MCF 10A (cell line): ENCODE data around the gene TMEM143. TPM values are rescaled to one million over a fixed set of nuclear protein-coding genes. Genes with fewer than 3 reads are reported as not detected.

Experiments used
- BruUV-seq: library from RNA; stranded (reverse); fragments of 400-500 nt; replicated peaks from 2 replicates; lab custom pipeline; 2021; lab: Mats Ljungman, UMichigan
- CTCF ChIA-PET: fragments of 300-600 bp; sonication (Branson Sonifier 250); formaldehyde crosslinking; extraction: SDS; loops from one replicate; lab custom pipeline; 2021; ENCODE audit warnings: antibody characterized with exemption, inconsistent platforms; lab: Yijun Ruan, JAX
- POLR2A ChIA-PET: fragments of 300-600, 350-650 bp; sonication (Branson Sonifier 250); formaldehyde crosslinking; extraction: SDS; loops from one replicate; lab custom pipeline; 2020; ENCODE audit warnings: antibody characterized with exemption, inconsistent platforms; lab: Yijun Ruan, JAX
- DNase-seq: peaks from one replicate; pipeline ENCODE4 v3.0.0-alpha.2; 2018; ENCODE audit not compliant: unreplicated experiment
- H3K27ac Mint-ChIP-seq: one replicate; pipeline ENCODE4 v1.8.0; 2022; ENCODE audit warnings: mild to moderate bottlenecking, low read depth, mixed read lengths; ENCODE audit not compliant: unreplicated experiment
- H3K27me3 Mint-ChIP-seq: one replicate; pipeline ENCODE4 v1.8.0; 2022; ENCODE audit warnings: mixed read lengths; ENCODE audit not compliant: insufficient read depth, unreplicated experiment
- H3K36me3 Mint-ChIP-seq: one replicate; pipeline ENCODE4 v1.8.0; 2022; ENCODE audit warnings: mild to moderate bottlenecking, moderate library complexity, mixed read lengths; ENCODE audit not compliant: insufficient read depth, unreplicated experiment
- H3K4me1 Mint-ChIP-seq: one replicate; pipeline ENCODE4 v1.8.0; 2022; ENCODE audit warnings: mixed read lengths; ENCODE audit not compliant: insufficient read depth, unreplicated experiment
- H3K4me3 Mint-ChIP-seq: one replicate; pipeline ENCODE4 v1.8.0; 2022; ENCODE audit warnings: mild to moderate bottlenecking, moderate library complexity, mixed read lengths; ENCODE audit not compliant: unreplicated experiment
- H3K9me3 Mint-ChIP-seq: one replicate; pipeline ENCODE4 v1.8.0; 2022; ENCODE audit warnings: mixed read lengths; ENCODE audit not compliant: unreplicated experiment
- CTCF ChIP-seq: fragments of 200-600 bp; IDR thresholded peaks from one replicate; pipeline ENCODE4 v1.8.0; 2022; ENCODE audit warnings: antibody characterized with exemption, mild to moderate bottlenecking; ENCODE audit not compliant: unreplicated experiment
- intact Hi-C: fragments of 100-400 bp; cut with micrococcal nuclease; formaldehyde crosslinking; loops from 2 replicates; pipeline ENCODE4 v1.14.1; 2022
- total RNA-seq: library from RNA; stranded (reverse); gene quantifications from 2 replicates; pipeline ENCODE4 v1.2.3, GENCODE V29; 2022

The TMEM143 gene
- total RNA-seq, 1 experiment from 2014 or later, result 6.0 TPM

DNA sequence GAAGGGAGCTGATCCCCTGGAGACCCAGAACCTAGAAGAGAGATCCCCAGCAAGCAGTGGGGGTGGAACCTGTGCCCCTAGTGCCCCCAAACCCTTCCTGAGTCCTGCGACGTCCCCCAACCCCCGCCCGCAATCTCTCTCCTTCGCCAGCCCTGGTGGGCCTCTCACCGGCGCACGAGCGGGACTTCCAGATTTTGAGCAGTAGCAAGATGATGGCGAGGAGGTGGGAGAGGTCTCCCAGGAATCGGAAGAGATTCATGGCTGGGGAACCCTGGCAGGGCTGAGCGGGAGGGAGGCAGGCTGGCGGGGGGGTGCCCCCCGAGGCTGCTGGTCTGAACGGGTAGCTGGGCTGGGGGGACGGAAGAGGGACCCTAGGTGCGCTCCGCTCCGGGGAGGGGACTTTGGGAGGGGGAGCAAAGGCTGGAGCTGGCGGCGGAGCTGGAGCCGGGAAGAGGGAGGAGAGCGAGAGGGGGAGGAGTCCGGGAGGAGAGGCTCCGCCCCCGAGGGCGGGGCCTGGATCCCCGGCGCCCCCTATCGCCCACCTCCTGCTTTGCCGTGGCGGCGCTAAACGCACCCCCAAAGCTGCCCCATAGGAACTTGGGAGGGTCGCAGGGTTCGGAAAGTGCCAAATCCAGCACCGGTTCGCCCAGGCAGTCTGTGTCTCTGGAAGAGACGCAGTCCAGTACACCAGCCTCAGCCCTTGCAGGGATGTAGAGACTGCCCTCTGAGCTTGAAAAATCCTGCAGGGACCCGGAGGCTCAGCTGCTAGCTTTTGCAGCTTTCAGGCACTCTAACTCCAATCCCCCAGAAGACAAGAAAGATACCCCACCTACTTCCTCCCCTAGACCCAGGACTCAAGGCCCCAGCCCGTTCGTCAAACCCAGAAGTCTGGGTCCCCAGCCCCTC, 27.6 kb upstream of the TMEM143 start, which contains the start of gene KDELR1:
TSS of gene KDELR1 (minus strand) at position 452 of the 906 bp plus-strand sequence. CDS start at position 259, 193 bp downstream.
- intact Hi-C loops, result loop anchor here (5.0 kb wide), 2 partner anchors 59 to 96 kb away; no protein-coding TSS in a partner anchor
- H3K27me3 Mint-ChIP-seq, result peaks cover 22% of the 10 kb centered on the region
- H3K36me3 Mint-ChIP-seq, result peaks cover 32% of the 10 kb centered on the region
- TF ChIP-seq CTCF, result peak; percentile 89
- no peaks in the 10 kb centered on the region for H3K9me3 Mint-ChIP-seq
- H3K27ac Mint-ChIP-seq, result peak within 1 kb of the TSS; percentile 90
- ChIA-PET POLR2A (interaction anchor here (0.6 to 2.3 kb wide), 21 partner anchors 10 to 1376 kb away, joined by 3 to 21 read pairs (median 3); partner anchors contain the start of genes AP2A1, GRWD1, RPL18 and SPHK2), CTCF (interaction anchor here (0.6 to 1.9 kb wide), 33 partner anchors 10 to 752 kb away, joined by 3 to 10 read pairs (median 4); no protein-coding TSS in a partner anchor)
- peaks cover 25% of the 10 kb centered on the region for H3K4me1 Mint-ChIP-seq
- peak within 1 kb of the TSS; percentile 82 for H3K4me3 Mint-ChIP-seq
- peak; percentile 76 for DNase-seq
- TSS peak; percentile 68 for BruUV-seq

- Mint-ChIP-seq H3K36me3 (peaks cover 42% of the 10 kb centered on the region), H3K4me1 (peaks cover 16% of the 10 kb centered on the region), H3K27me3 (peaks cover 19% of the 10 kb centered on the region), H3K27ac (peak overlapping the region; percentile 90), H3K4me3 (peak overlapping the region; percentile 82), H3K9me3 (no peaks in the 10 kb centered on the region)
- POLR2A ChIA-PET, result interaction anchor here (0.6 to 2.3 kb wide), 16 partner anchors 9 to 234 kb away, joined by 3 to 21 read pairs (median 4); partner anchors contain the start of genes GRWD1, SYNGR4 and TMEM143
- intact Hi-C loops, result loop anchor here (1.0 to 5.0 kb wide), 4 partner anchors 55 to 194 kb away; partner anchors contain the start of gene GRWD1
- TF ChIP-seq CTCF, result peak; percentile 75
- no TSS peak for BruUV-seq
- CTCF ChIA-PET, result interaction anchor here (0.6 to 1.9 kb wide), 23 partner anchors 9 to 539 kb away, joined by 3 to 10 read pairs (median 5); no protein-coding TSS in a partner anchor
- peak; percentile 53 for DNase-seq
These were observed 26.7 kb upstream of the TMEM143 start for GRCh38 chr19:48390188-48391099.

DNA sequence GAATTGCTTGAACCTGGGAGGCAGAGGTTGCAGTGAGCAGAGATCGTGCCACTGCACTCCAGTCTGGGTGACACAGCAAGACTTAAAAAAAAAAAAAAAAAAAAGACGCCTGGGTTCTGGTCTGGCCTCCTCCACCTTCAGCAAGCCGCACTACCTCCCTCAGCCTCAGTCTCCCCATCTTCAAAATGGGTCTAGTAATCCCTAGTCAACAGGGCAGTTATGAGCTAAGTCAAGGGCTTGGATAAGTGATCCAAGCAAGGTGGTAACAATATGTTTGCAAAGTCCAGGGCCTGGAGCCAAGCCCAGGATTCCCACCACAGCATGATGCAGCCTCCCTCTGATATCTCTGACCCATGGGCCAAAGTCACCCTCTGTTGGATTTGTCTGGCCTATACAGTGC, 23.2 kb upstream of the TMEM143 start:
- POLR2A ChIA-PET, result interaction anchor here (1.1 kb wide), 1 partner anchor 58 kb away, joined by 4 read pairs; no protein-coding TSS in a partner anchor
- CTCF ChIA-PET, result interaction anchor here (0.5 to 1.1 kb wide), 4 partner anchors 23 to 74 kb away, joined by 3 read pairs; partner anchors contain the start of genes SYNGR4 and TMEM143
- BruUV-seq, result no TSS peak
- DNase-seq, result no peak
- no peak for TF ChIP-seq CTCF
- H3K27me3 Mint-ChIP-seq, result no peaks in the 10 kb centered on the region
- peaks cover 6% of the 10 kb centered on the region for H3K4me1 Mint-ChIP-seq
- no peaks in the 10 kb centered on the region for H3K9me3 Mint-ChIP-seq
- intact Hi-C loops, result no loop called here
- no peak overlapping the region for H3K4me3 Mint-ChIP-seq
- H3K27ac Mint-ChIP-seq, result no peak overlapping the region
- peaks cover 76% of the 10 kb centered on the region for H3K36me3 Mint-ChIP-seq
